Colonic mucosa (tissue), 4 donors: ENCODE data around the gene LNX1. TPM values are rescaled to one million over a fixed set of nuclear protein-coding genes. Genes with fewer than 3 reads are reported as not detected.
A peak's percentile ranks its signal among the peaks of the same experiment; 100 is the strongest.

Experiments used
- DNase-seq: peaks from one replicate; pipeline ENCODE4 v3.0.0-alpha.2; 2020
- H3K27ac ChIP-seq: fragments of 200-600 bp; one replicate; pipeline ENCODE4 v1.8.0; 2021
- H3K27me3 ChIP-seq: fragments of 200-600 bp; one replicate; pipeline ENCODE4 v1.8.0; 2021
- H3K36me3 ChIP-seq: fragments of 200-600 bp; one replicate; pipeline ENCODE4 v1.8.0; 2021
- H3K4me1 ChIP-seq: fragments of 200-600 bp; one replicate; pipeline ENCODE4 v1.8.0; 2021; ENCODE audit warnings: mild to moderate bottlenecking
- H3K4me3 ChIP-seq: fragments of 200-600 bp; one replicate; pipeline ENCODE4 v1.8.0; 2021
- H3K9ac ChIP-seq, 2 donors: one replicate each; pipeline ENCODE4 v1.7.0; 2013; ENCODE audit warnings: control low read depth in 2 of 2, low read depth in 2 of 2, low read length in 2 of 2
- H3K9me3 ChIP-seq: fragments of 200-600 bp; one replicate; pipeline ENCODE4 v1.8.0; 2021
- intact Hi-C: fragments of 100-400 bp; cut with DNase I; formaldehyde crosslinking; loops from one replicate; pipeline ENCODE4 v1.14.1; 2022
- total RNA-seq, 2 donors: library from RNA; stranded (reverse); fragmentation: NEBNext Ultra II Directional in 1 of 2; extraction: Animal tissue kit (Norgen Biotek cat#: 25700) in 1 of 2; gene quantifications; one replicate each; pipeline ENCODE4 v1.2.1, GENCODE V29; 2021
- TF ChIP-seq, protein P1 (sequence below): fragments of 200-600 bp; IDR thresholded peaks from one replicate; pipeline ENCODE4 v1.8.0; 2022; ENCODE audit warnings: antibody characterized with exemption, mild to moderate bottlenecking
- donor health status: healthy.
- donor health status: DM: no; HTN: no; CAD: no.
- donor health status: DM: no; HTN: no; CAD: no.

Gene LNX1
- total RNA-seq, 2 donors from 2014 or later, result 9.7 to 25.0 TPM

DNA sequence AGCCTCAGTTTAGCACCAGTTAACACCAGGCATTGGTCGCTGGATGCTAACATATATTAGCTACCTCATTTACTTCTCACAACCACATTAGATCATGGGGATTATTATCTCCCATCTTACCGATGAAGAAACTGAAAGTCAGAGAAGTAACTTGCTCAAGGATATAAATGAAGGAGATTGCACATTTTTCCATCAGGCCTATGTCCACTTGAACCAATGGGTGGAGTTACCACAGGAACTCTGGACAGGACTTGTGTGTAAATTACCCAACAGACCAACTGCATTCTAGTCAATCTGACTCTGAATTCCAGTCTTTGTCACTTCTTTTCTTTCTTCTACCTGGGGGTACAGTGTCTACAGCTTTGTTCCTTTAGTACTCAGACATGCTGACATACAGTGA lies 1.8 kb downstream of the LNX1 start:
- Histone ChIP-seq H3K4me1 (no peaks in the 10 kb centered on the region), H3K27ac (no peak overlapping the region)

DNA sequence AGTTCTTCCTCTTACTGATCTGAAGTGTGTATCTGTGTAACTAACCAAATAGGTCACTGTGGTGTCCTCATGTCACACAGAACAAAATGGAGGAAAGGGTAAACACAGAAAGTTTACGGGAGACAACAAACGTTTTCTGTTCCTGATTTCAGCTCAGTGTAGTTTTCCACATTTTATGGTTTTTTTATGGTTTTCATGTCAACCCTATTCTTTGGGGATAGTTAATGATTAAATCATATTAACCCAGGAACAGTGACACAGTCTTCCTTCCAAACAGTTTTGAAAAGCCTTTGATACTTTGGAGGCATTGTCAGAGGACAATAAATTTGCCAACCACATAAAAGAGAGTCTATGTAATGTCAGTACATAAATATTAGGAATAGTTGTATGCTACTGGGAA lies 4.2 kb downstream of the LNX1 start:
- Histone ChIP-seq H3K9ac (peak overlapping the region in 1 of 2 donors; percentile 55), H3K4me3 (no peak overlapping the region), H3K4me1 (no peaks in the 10 kb centered on the region), H3K27ac (peak overlapping the region; percentile 26), H3K27me3 (no peaks in the 10 kb centered on the region), H3K9me3 (no peaks in the 10 kb centered on the region), H3K36me3 (no peaks in the 10 kb centered on the region)
- intact Hi-C loops, result no loop called here
- DNase-seq, result no peak
- TF ChIP-seq, protein P1, sequence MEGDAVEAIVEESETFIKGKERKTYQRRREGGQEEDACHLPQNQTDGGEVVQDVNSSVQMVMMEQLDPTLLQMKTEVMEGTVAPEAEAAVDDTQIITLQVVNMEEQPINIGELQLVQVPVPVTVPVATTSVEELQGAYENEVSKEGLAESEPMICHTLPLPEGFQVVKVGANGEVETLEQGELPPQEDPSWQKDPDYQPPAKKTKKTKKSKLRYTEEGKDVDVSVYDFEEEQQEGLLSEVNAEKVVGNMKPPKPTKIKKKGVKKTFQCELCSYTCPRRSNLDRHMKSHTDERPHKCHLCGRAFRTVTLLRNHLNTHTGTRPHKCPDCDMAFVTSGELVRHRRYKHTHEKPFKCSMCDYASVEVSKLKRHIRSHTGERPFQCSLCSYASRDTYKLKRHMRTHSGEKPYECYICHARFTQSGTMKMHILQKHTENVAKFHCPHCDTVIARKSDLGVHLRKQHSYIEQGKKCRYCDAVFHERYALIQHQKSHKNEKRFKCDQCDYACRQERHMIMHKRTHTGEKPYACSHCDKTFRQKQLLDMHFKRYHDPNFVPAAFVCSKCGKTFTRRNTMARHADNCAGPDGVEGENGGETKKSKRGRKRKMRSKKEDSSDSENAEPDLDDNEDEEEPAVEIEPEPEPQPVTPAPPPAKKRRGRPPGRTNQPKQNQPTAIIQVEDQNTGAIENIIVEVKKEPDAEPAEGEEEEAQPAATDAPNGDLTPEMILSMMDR, result no peak

More for the DNA sequence above, 1.8 kb downstream of the LNX1 start:
- intact Hi-C loops, result no loop called here
- Histone ChIP-seq H3K9me3 (no peaks in the 10 kb centered on the region), H3K27me3 (no peaks in the 10 kb centered on the region), H3K36me3 (no peaks in the 10 kb centered on the region), H3K9ac (peak overlapping the region in 1 of 2 donors; percentile 27), H3K4me3 (no peak overlapping the region)
- TF ChIP-seq, protein P1, result no peak
- DNase-seq, result no peak

DNA sequence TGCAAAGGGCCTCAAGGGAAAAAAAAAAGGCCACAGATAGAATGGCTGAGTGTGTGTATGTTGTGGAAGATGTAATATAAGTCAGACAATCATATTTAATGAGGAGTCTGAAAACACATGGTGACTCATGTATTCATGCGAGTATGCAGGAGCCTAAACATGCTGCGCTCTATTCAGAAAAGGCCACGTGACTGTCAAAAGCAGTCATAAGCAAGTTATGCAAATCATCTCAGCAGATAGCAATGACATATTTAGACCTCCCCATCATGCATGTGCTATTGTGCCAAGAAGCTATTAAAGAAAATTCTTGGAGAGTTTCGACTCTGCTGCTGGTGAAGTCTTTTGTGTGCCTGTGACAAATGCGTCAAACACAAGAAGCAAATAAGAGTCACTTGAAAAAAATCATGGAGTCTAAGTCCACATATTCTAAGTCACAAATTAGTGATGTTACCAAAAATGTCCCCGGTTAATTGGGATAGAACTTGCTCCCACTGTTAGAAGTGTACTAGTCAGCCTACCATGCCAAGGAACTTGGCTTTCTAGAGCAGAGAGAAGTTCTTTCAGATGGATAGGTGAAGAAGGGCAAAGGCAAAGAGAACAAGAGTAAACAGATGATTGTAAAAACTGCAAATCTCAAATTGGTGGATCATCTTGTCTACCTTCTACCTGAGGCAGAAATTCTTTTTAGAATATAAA lies 5.0 kb downstream of the LNX1 start:
- Histone ChIP-seq H3K36me3 (no peaks in the 10 kb centered on the region), H3K9me3 (no peaks in the 10 kb centered on the region), H3K4me3 (no peak overlapping the region), H3K27me3 (no peaks in the 10 kb centered on the region), H3K4me1 (no peaks in the 10 kb centered on the region), H3K9ac (no peak overlapping the region), H3K27ac (no peak overlapping the region)
- no peak for DNase-seq
- intact Hi-C loops, result no loop called here
- TF ChIP-seq, protein P1, result no peak

DNA sequence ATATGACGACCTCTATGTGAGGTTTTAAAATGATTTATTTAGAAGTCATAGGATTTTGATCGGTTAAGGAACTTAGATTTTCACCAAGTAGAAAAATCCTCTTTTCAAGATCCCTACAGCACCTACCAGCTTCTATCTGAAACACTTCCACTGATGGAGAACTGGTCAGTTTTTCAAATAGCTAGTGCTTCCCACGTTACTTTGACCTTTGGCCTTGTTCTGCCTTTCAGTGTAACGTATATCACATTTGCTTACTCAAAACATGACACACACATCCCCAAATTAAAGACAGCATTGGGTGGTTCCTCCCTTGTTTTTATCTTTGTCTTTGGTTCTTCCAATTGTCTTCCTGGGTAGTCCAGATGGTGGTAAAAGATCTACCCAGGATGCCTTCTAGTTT lies 6.6 kb downstream of the LNX1 start:
- H3K9ac ChIP-seq, result no peak overlapping the region
- intact Hi-C loops, result no loop called here

DNA sequence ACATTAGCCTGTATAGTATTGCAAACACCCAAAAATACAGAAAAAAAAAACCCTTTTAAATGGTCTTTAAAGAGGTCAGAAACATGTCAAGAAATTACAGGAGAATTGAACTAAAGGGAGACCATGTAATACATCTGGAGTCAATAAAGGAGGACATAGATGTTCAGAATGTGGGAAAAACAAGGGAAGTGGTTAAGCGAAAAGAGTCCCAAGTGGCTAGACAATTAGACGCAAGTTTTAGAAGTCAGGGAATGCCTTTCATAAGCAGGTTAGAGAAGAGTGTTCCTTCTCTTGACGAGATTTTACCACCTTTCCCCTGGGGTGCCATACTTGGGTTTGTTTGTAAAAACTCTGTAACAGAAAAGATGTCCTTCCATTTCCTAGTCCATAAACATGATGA lies 7.8 kb downstream of the LNX1 start:
- Histone ChIP-seq H3K36me3 (no peaks in the 10 kb centered on the region), H3K9ac (no peak overlapping the region), H3K9me3 (no peaks in the 10 kb centered on the region), H3K4me3 (no peak overlapping the region), H3K27ac (no peak overlapping the region), H3K4me1 (no peaks in the 10 kb centered on the region), H3K27me3 (no peaks in the 10 kb centered on the region)
- TF ChIP-seq, protein P1, result no peak
- no peak for DNase-seq
- intact Hi-C loops, result no loop called here

More for the DNA sequence above, 6.6 kb downstream of the LNX1 start:
- TF ChIP-seq, protein P1, result no peak
- no peak for DNase-seq
- Histone ChIP-seq H3K36me3 (no peaks in the 10 kb centered on the region), H3K27me3 (no peaks in the 10 kb centered on the region), H3K4me1 (no peaks in the 10 kb centered on the region), H3K4me3 (no peak overlapping the region), H3K9me3 (no peaks in the 10 kb centered on the region), H3K27ac (no peak overlapping the region)
